ENCODE results near the gene CATSPER3. TPM values are rescaled to one million over a fixed set of nuclear protein-coding genes. Genes with fewer than 3 reads are reported as not detected.

Gene CATSPER3
- total RNA-seq, 1 experiment from 2014 or later, result 0.37 TPM

DNA sequence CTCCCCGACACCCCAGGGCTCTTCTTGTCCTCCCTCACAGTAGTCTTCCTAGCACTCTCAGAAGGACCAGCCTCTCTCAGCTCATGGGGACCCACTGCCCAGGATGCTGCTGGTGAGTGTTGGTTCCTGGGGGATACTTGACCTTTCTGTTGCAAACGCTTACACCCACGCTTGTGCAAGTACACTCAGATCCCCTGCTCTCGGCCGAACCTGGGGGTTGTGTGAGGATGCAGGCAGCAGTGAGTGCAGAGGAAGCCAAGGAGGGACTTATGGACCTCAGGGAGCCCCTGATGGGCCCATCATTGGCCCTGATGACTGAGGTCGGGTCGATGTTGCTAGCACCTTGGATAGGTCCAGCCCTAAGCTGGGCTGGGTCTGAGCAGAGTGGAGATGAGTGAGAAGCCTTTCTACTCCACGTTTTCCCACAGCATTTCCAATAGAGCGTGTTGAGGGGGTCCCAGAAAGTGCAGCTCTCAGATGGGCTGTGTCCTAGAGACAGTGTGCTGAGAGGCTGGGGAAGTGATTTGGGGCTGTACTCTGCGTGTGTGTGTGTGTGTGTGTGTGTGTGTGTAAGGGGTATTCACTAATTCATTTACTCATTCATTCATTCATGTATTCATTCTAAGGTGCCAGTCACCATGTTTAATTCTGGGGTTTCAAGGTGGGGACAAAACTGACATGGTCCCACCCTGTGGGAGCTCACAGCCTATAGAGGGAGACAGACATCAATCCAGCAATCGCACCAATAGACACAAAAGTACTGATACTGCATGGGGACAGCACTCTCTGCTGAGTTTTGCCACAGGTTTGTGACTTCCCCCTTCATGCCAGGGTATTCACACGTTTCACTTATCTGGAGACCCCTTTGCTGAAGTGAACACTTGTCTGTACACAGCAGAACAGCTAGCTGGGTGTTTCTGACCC, 91.6 kb downstream of the CATSPER3 start:
- peaks cover under 1% of the 10 kb centered on the region; the same call in 1 of the 2 replicates for H3K27me3 Mint-ChIP-seq (ENCODE audit: low read depth)
- TF ChIP-seq NR3C1 (CRISPR knock-in tag; conservative IDR thresholded peaks at IDR 0.05; ENCODE audit: low read depth) (no peak), PRRX2 (CRISPR knock-in tag; IDR thresholded peaks at IDR 0.05) (no peak), NR1H2 (CRISPR knock-in tag; IDR thresholded peaks at IDR 0.05) (no peak), FOXJ3 (CRISPR knock-in tag; IDR thresholded peaks at IDR 0.05; ENCODE audit: borderline replicate concordance) (no peak), ZBTB21 (CRISPR knock-in tag; IDR thresholded peaks at IDR 0.05; ENCODE audit: borderline replicate concordance) (no peak), ATF1 (CRISPR knock-in tag; IDR thresholded peaks at IDR 0.05) (no peak), SP1 (CRISPR knock-in tag; conservative IDR thresholded peaks at IDR 0.05) (no peak), OVOL2 (CRISPR knock-in tag; IDR thresholded peaks at IDR 0.05; ENCODE audit: borderline replicate concordance) (no peak), ZNF263 (CRISPR knock-in tag; IDR thresholded peaks at IDR 0.05; ENCODE audit: low read depth) (no peak), NFATC4 (CRISPR knock-in tag; IDR thresholded peaks at IDR 0.05) (no peak)
- TF ChIP-seq, protein P1, sequence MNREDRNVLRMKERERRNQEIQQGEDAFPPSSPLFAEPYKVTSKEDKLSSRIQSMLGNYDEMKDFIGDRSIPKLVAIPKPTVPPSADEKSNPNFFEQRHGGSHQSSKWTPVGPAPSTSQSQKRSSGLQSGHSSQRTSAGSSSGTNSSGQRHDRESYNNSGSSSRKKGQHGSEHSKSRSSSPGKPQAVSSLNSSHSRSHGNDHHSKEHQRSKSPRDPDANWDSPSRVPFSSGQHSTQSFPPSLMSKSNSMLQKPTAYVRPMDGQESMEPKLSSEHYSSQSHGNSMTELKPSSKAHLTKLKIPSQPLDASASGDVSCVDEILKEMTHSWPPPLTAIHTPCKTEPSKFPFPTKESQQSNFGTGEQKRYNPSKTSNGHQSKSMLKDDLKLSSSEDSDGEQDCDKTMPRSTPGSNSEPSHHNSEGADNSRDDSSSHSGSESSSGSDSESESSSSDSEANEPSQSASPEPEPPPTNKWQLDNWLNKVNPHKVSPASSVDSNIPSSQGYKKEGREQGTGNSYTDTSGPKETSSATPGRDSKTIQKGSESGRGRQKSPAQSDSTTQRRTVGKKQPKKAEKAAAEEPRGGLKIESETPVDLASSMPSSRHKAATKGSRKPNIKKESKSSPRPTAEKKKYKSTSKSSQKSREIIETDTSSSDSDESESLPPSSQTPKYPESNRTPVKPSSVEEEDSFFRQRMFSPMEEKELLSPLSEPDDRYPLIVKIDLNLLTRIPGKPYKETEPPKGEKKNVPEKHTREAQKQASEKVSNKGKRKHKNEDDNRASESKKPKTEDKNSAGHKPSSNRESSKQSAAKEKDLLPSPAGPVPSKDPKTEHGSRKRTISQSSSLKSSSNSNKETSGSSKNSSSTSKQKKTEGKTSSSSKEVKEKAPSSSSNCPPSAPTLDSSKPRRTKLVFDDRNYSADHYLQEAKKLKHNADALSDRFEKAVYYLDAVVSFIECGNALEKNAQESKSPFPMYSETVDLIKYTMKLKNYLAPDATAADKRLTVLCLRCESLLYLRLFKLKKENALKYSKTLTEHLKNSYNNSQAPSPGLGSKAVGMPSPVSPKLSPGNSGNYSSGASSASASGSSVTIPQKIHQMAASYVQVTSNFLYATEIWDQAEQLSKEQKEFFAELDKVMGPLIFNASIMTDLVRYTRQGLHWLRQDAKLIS (CRISPR knock-in tag; IDR thresholded peaks at IDR 0.05; ENCODE audit: borderline replicate concordance), result no peak
- TF ChIP-seq, protein P2, sequence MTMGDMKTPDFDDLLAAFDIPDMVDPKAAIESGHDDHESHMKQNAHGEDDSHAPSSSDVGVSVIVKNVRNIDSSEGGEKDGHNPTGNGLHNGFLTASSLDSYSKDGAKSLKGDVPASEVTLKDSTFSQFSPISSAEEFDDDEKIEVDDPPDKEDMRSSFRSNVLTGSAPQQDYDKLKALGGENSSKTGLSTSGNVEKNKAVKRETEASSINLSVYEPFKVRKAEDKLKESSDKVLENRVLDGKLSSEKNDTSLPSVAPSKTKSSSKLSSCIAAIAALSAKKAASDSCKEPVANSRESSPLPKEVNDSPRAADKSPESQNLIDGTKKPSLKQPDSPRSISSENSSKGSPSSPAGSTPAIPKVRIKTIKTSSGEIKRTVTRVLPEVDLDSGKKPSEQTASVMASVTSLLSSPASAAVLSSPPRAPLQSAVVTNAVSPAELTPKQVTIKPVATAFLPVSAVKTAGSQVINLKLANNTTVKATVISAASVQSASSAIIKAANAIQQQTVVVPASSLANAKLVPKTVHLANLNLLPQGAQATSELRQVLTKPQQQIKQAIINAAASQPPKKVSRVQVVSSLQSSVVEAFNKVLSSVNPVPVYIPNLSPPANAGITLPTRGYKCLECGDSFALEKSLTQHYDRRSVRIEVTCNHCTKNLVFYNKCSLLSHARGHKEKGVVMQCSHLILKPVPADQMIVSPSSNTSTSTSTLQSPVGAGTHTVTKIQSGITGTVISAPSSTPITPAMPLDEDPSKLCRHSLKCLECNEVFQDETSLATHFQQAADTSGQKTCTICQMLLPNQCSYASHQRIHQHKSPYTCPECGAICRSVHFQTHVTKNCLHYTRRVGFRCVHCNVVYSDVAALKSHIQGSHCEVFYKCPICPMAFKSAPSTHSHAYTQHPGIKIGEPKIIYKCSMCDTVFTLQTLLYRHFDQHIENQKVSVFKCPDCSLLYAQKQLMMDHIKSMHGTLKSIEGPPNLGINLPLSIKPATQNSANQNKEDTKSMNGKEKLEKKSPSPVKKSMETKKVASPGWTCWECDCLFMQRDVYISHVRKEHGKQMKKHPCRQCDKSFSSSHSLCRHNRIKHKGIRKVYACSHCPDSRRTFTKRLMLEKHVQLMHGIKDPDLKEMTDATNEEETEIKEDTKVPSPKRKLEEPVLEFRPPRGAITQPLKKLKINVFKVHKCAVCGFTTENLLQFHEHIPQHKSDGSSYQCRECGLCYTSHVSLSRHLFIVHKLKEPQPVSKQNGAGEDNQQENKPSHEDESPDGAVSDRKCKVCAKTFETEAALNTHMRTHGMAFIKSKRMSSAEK (CRISPR knock-in tag; IDR thresholded peaks at IDR 0.05; ENCODE audit: borderline replicate concordance), result no peak
- ChIA-PET POLR2A (no interaction called here), CTCF (interaction anchor here (0.8 to 1.0 kb wide), 3 partner anchors 46 to 148 kb away, joined by 3 to 4 read pairs (median 3); no protein-coding TSS in a partner anchor)
- DNase-seq (ENCODE audit: low spot score) (no peak), ATAC-seq (no peak)
- H3K4me1 Mint-ChIP-seq, result no peaks in the 10 kb centered on the region
- H3K27ac Mint-ChIP-seq, result no peak overlapping the region
- no peaks in the 10 kb centered on the region for H3K36me3 Mint-ChIP-seq
- H3K9me3 Mint-ChIP-seq, result no peaks in the 10 kb centered on the region
- H3K4me3 Mint-ChIP-seq, result no peak overlapping the region

DNA sequence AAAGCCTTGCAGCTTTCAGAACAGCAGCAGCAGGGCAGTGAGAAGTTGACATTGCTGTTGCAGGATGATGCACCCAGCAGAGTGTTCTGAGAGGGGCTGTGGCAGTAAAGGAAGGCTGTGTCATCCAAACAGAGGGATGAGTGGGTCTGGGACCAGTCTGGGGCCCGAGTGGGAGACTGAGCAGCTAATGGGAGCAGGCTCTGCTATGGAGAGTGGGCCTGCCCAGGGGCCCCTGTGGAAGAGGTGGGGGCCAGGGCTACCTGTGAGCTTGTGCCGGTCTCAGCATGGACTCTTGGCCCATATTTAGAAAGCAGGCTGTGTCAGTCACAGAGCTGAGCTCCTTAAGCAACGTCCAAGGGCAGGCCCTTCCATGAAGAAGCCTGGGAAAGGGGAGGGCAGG, 92.3 kb downstream of the CATSPER3 start:
- H3K36me3 Mint-ChIP-seq, result no peaks in the 10 kb centered on the region
- ChIA-PET CTCF (interaction anchor here (1.0 to 1.3 kb wide), 2 partner anchors 46 to 114 kb away, joined by 3 to 4 read pairs; no protein-coding TSS in a partner anchor), POLR2A (no interaction called here)
- no peaks in the 10 kb centered on the region for H3K4me1 Mint-ChIP-seq
- H3K27ac Mint-ChIP-seq, result no peak overlapping the region
- no peaks in the 10 kb centered on the region; the same call in 1 of the 2 replicates for H3K27me3 Mint-ChIP-seq (ENCODE audit: low read depth)
- DNase-seq (ENCODE audit: low spot score) (no peak), ATAC-seq (no peak)
- H3K9me3 Mint-ChIP-seq, result no peaks in the 10 kb centered on the region
- no peak overlapping the region for H3K4me3 Mint-ChIP-seq
- TF ChIP-seq NR2C2 (CRISPR knock-in tag; IDR thresholded peaks at IDR 0.05) (no peak), ZNF416 (CRISPR knock-in tag; IDR thresholded peaks at IDR 0.05) (no peak), JUN (CRISPR knock-in tag; IDR thresholded peaks at IDR 0.05) (no peak), TEAD1 (CRISPR knock-in tag; IDR thresholded peaks at IDR 0.05) (no peak), SP1 (CRISPR knock-in tag; conservative IDR thresholded peaks at IDR 0.05) (no peak), HMGA2 (CRISPR knock-in tag; IDR thresholded peaks at IDR 0.05) (no peak), ZNF263 (CRISPR knock-in tag; IDR thresholded peaks at IDR 0.05; ENCODE audit: low read depth) (no peak)
- TF ChIP-seq, protein P3, sequence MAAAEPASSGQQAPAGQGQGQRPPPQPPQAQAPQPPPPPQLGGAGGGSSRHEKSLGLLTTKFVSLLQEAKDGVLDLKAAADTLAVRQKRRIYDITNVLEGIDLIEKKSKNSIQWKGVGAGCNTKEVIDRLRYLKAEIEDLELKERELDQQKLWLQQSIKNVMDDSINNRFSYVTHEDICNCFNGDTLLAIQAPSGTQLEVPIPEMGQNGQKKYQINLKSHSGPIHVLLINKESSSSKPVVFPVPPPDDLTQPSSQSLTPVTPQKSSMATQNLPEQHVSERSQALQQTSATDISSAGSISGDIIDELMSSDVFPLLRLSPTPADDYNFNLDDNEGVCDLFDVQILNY (CRISPR knock-in tag; IDR thresholded peaks at IDR 0.05), result no peak
- TF ChIP-seq, protein P4, sequence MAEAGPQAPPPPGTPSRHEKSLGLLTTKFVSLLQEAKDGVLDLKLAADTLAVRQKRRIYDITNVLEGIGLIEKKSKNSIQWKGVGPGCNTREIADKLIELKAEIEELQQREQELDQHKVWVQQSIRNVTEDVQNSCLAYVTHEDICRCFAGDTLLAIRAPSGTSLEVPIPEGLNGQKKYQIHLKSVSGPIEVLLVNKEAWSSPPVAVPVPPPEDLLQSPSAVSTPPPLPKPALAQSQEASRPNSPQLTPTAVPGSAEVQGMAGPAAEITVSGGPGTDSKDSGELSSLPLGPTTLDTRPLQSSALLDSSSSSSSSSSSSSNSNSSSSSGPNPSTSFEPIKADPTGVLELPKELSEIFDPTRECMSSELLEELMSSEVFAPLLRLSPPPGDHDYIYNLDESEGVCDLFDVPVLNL (CRISPR knock-in tag; IDR thresholded peaks at IDR 0.05; ENCODE audit: borderline replicate concordance, low read depth), result no peak
- TF ChIP-seq, protein P5, sequence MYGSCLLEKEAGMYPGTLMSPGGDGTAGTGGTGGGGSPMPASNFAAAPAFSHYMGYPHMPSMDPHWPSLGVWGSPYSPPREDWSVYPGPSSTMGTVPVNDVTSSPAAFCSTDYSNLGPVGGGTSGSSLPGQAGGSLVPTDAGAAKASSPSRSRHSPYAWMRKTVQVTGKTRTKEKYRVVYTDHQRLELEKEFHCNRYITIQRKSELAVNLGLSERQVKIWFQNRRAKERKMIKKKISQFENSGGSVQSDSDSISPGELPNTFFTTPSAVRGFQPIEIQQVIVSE (CRISPR knock-in tag; IDR thresholded peaks at IDR 0.05; ENCODE audit: borderline replicate concordance), result no peak
- TF ChIP-seq, protein P6, sequence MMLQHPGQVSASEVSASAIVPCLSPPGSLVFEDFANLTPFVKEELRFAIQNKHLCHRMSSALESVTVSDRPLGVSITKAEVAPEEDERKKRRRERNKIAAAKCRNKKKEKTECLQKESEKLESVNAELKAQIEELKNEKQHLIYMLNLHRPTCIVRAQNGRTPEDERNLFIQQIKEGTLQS (CRISPR knock-in tag; conservative IDR thresholded peaks at IDR 0.05), result no peak

All from WTC11 (cell line).